ENCODE measurements around the gene FGF9.

FGF9 gene

GRCh38 chr13:21674490-21675009 lies 3.7 kb downstream of the FGF9 start:
- Histone ChIP-seq H3K9ac (ENCODE audit: low read depth in 1 of 2, low read length in 2 of 2) (peak overlapping the region; percentile 10 to 43), H3K36me3 (ENCODE audit: control insufficient read depth in 1 of 2, insufficient read depth in 2 of 2, low read length in 2 of 2) (no peaks in the 10 kb centered on the region), H3K4me1 (ENCODE audit: control insufficient read depth in 1 of 2, insufficient read depth in 2 of 2, low read length in 2 of 2) (peaks cover 39% of the 10 kb centered on the region in 2 donors)

GRCh38 chr13:21675095-21675991 lies 4.5 kb downstream of the FGF9 start:
- Histone ChIP-seq H3K9ac (ENCODE audit: low read depth in 1 of 2, low read length in 2 of 2) (peak overlapping the region; percentile 43 to 44), H3K36me3 (ENCODE audit: control insufficient read depth in 1 of 2, insufficient read depth in 2 of 2, low read length in 2 of 2) (no peaks in the 10 kb centered on the region), H3K27me3 (ENCODE audit: control insufficient read depth in 1 of 2, insufficient read depth in 2 of 2, low read length in 2 of 2) (peaks cover 13 to 46% of the 10 kb centered on the region in 2 donors), H3K9me3 (ENCODE audit: control insufficient read depth in 1 of 2, low read length in 2 of 2) (no peaks in the 10 kb centered on the region), H3K27ac (ENCODE audit: low read depth, low read length) (peak overlapping the region; percentile 20), H3K4me1 (ENCODE audit: control insufficient read depth in 1 of 2, insufficient read depth in 2 of 2, low read length in 2 of 2) (peaks cover 39% of the 10 kb centered on the region in 2 donors), H3K4me3 (ENCODE audit: low read depth in 1 of 2, low read length in 2 of 2) (peak overlapping the region; percentile 69 to 72)

More at GRCh38 chr13:21674490-21675009, 3.7 kb downstream of the FGF9 start:
- peak overlapping the region; percentile 7 for H3K27ac ChIP-seq (ENCODE audit: low read depth, low read length)
- H3K9me3 ChIP-seq (ENCODE audit: control insufficient read depth in 1 of 2, low read length in 2 of 2) = no peaks in the 10 kb centered on the region
- peak overlapping the region; percentile 84 to 89 for H3K4me3 ChIP-seq (ENCODE audit: low read depth in 1 of 2, low read length in 2 of 2)
- peaks cover 13 to 46% of the 10 kb centered on the region in 2 donors for H3K27me3 ChIP-seq (ENCODE audit: control insufficient read depth in 1 of 2, insufficient read depth in 2 of 2, low read length in 2 of 2)

GRCh38 chr13:21676611-21677021 lies 5.7 kb downstream of the FGF9 start:
- no peak overlapping the region for H3K4me3 ChIP-seq (ENCODE audit: low read depth in 1 of 2, low read length in 2 of 2)
- H3K4me1 ChIP-seq (ENCODE audit: control insufficient read depth in 1 of 2, insufficient read depth in 2 of 2, low read length in 2 of 2) = peaks cover 31 to 35% of the 10 kb centered on the region in 2 donors
- peaks cover 13 to 44% of the 10 kb centered on the region in 2 donors for H3K27me3 ChIP-seq (ENCODE audit: control insufficient read depth in 1 of 2, insufficient read depth in 2 of 2, low read length in 2 of 2)
- no peak overlapping the region for H3K9ac ChIP-seq (ENCODE audit: low read depth in 1 of 2, low read length in 2 of 2)
- H3K27ac ChIP-seq (ENCODE audit: low read depth, low read length) = no peak overlapping the region
- H3K9me3 ChIP-seq (ENCODE audit: control insufficient read depth in 1 of 2, low read length in 2 of 2) = no peaks in the 10 kb centered on the region
- H3K36me3 ChIP-seq (ENCODE audit: control insufficient read depth in 1 of 2, insufficient read depth in 2 of 2, low read length in 2 of 2) = no peaks in the 10 kb centered on the region

- Histone ChIP-seq H3K9ac (ENCODE audit: low read depth in 1 of 2, low read length in 2 of 2) (no peak overlapping the region), H3K27ac (ENCODE audit: low read depth, low read length) (no peak overlapping the region), H3K36me3 (ENCODE audit: control insufficient read depth in 1 of 2, insufficient read depth in 2 of 2, low read length in 2 of 2) (no peaks in the 10 kb centered on the region), H3K4me3 (ENCODE audit: low read depth in 1 of 2, low read length in 2 of 2) (no peak overlapping the region), H3K9me3 (ENCODE audit: control insufficient read depth in 1 of 2, low read length in 2 of 2) (no peaks in the 10 kb centered on the region), H3K4me1 (ENCODE audit: control insufficient read depth in 1 of 2, insufficient read depth in 2 of 2, low read length in 2 of 2) (peaks cover 25 to 30% of the 10 kb centered on the region in 2 donors), H3K27me3 (ENCODE audit: control insufficient read depth in 1 of 2, insufficient read depth in 2 of 2, low read length in 2 of 2) (peaks cover 13 to 39% of the 10 kb centered on the region in 2 donors)
Measured at GRCh38 chr13:21677075-21677623, 6.3 kb downstream of the FGF9 start.

- no peak overlapping the region for H3K27ac ChIP-seq (ENCODE audit: low read depth, low read length)
- H3K9ac ChIP-seq (ENCODE audit: low read depth in 1 of 2, low read length in 2 of 2) = no peak overlapping the region
- H3K36me3 ChIP-seq (ENCODE audit: control insufficient read depth in 1 of 2, insufficient read depth in 2 of 2, low read length in 2 of 2) = no peaks in the 10 kb centered on the region
- no peaks in the 10 kb centered on the region for H3K9me3 ChIP-seq (ENCODE audit: control insufficient read depth in 1 of 2, low read length in 2 of 2)
- H3K4me3 ChIP-seq (ENCODE audit: low read depth in 1 of 2, low read length in 2 of 2) = no peak overlapping the region
- peaks cover 0 to 4% of the 10 kb centered on the region in 2 donors for H3K27me3 ChIP-seq (ENCODE audit: control insufficient read depth in 1 of 2, insufficient read depth in 2 of 2, low read length in 2 of 2)
- H3K4me1 ChIP-seq (ENCODE audit: control insufficient read depth in 1 of 2, insufficient read depth in 2 of 2, low read length in 2 of 2) = peaks cover 0 to 5% of the 10 kb centered on the region in 2 donors
Measured at GRCh38 chr13:21683034-21683733, 12.3 kb downstream of the FGF9 start.

GRCh38 chr13:21684576-21684975 lies 13.7 kb downstream of the FGF9 start:
- no peaks in the 10 kb centered on the region for H3K36me3 ChIP-seq (ENCODE audit: control insufficient read depth in 1 of 2, insufficient read depth in 2 of 2, low read length in 2 of 2)

GRCh38 chr13:21685485-21686064 lies 14.7 kb downstream of the FGF9 start:
- no peaks in the 10 kb centered on the region for H3K27me3 ChIP-seq (ENCODE audit: control insufficient read depth in 1 of 2, insufficient read depth in 2 of 2, low read length in 2 of 2)
- no peak overlapping the region for H3K9ac ChIP-seq (ENCODE audit: low read depth in 1 of 2, low read length in 2 of 2)
- no peaks in the 10 kb centered on the region for H3K9me3 ChIP-seq (ENCODE audit: control insufficient read depth in 1 of 2, low read length in 2 of 2)
- H3K36me3 ChIP-seq (ENCODE audit: control insufficient read depth in 1 of 2, insufficient read depth in 2 of 2, low read length in 2 of 2) = peaks cover 0 to 4% of the 10 kb centered on the region in 2 donors
- peaks cover 0 to 5% of the 10 kb centered on the region in 2 donors for H3K4me1 ChIP-seq (ENCODE audit: control insufficient read depth in 1 of 2, insufficient read depth in 2 of 2, low read length in 2 of 2)
- H3K27ac ChIP-seq (ENCODE audit: low read depth, low read length) = no peak overlapping the region
- no peak overlapping the region for H3K4me3 ChIP-seq (ENCODE audit: low read depth in 1 of 2, low read length in 2 of 2)

More at GRCh38 chr13:21684576-21684975, 13.7 kb downstream of the FGF9 start:
- H3K27ac ChIP-seq (ENCODE audit: low read depth, low read length) = no peak overlapping the region
- peaks cover 0 to 5% of the 10 kb centered on the region in 2 donors for H3K4me1 ChIP-seq (ENCODE audit: control insufficient read depth in 1 of 2, insufficient read depth in 2 of 2, low read length in 2 of 2)
- no peaks in the 10 kb centered on the region for H3K27me3 ChIP-seq (ENCODE audit: control insufficient read depth in 1 of 2, insufficient read depth in 2 of 2, low read length in 2 of 2)
- no peak overlapping the region for H3K4me3 ChIP-seq (ENCODE audit: low read depth in 1 of 2, low read length in 2 of 2)
- H3K9me3 ChIP-seq (ENCODE audit: control insufficient read depth in 1 of 2, low read length in 2 of 2) = no peaks in the 10 kb centered on the region
- H3K9ac ChIP-seq (ENCODE audit: low read depth in 1 of 2, low read length in 2 of 2) = no peak overlapping the region

- H3K4me3 ChIP-seq (ENCODE audit: low read depth in 1 of 2, low read length in 2 of 2) = no peak overlapping the region
- H3K4me1 ChIP-seq (ENCODE audit: control insufficient read depth in 1 of 2, insufficient read depth in 2 of 2, low read length in 2 of 2) = peaks cover 0 to 5% of the 10 kb centered on the region in 2 donors
- no peak overlapping the region for H3K9ac ChIP-seq (ENCODE audit: low read depth in 1 of 2, low read length in 2 of 2)
- no peaks in the 10 kb centered on the region for H3K9me3 ChIP-seq (ENCODE audit: control insufficient read depth in 1 of 2, low read length in 2 of 2)
- no peaks in the 10 kb centered on the region for H3K27me3 ChIP-seq (ENCODE audit: control insufficient read depth in 1 of 2, insufficient read depth in 2 of 2, low read length in 2 of 2)
- H3K27ac ChIP-seq (ENCODE audit: low read depth, low read length) = no peak overlapping the region
- peaks cover 0 to 4% of the 10 kb centered on the region in 2 donors for H3K36me3 ChIP-seq (ENCODE audit: control insufficient read depth in 1 of 2, insufficient read depth in 2 of 2, low read length in 2 of 2)
Measured at GRCh38 chr13:21686751-21687391, 16.0 kb downstream of the FGF9 start.

GRCh38 chr13:21688056-21688455 lies 17.2 kb downstream of the FGF9 start:
- H3K4me3 ChIP-seq (ENCODE audit: low read depth in 1 of 2, low read length in 2 of 2) = no peak overlapping the region
- no peaks in the 10 kb centered on the region for H3K9me3 ChIP-seq (ENCODE audit: control insufficient read depth in 1 of 2, low read length in 2 of 2)
- no peak overlapping the region for H3K9ac ChIP-seq (ENCODE audit: low read depth in 1 of 2, low read length in 2 of 2)
- H3K36me3 ChIP-seq (ENCODE audit: control insufficient read depth in 1 of 2, insufficient read depth in 2 of 2, low read length in 2 of 2) = peaks cover 0 to 4% of the 10 kb centered on the region in 2 donors
- peaks cover 0 to 5% of the 10 kb centered on the region in 2 donors for H3K4me1 ChIP-seq (ENCODE audit: control insufficient read depth in 1 of 2, insufficient read depth in 2 of 2, low read length in 2 of 2)
- no peak overlapping the region for H3K27ac ChIP-seq (ENCODE audit: low read depth, low read length)
- no peaks in the 10 kb centered on the region for H3K27me3 ChIP-seq (ENCODE audit: control insufficient read depth in 1 of 2, insufficient read depth in 2 of 2, low read length in 2 of 2)

Data from duodenal mucosa (tissue), 2 donors.